HG03039 (cell line): ENCODE measurements around the gene SOS1.
"Not testable (repeated sequence)": the region's sequence is repeated elsewhere in the genome, so short reads cannot be mapped to it uniquely, and the experiment has no call there.

Experiments
- ATAC-seq: cut with Tn5 transposase; IDR thresholded peaks from one replicate; pipeline ENCODE4 v1.9.1; 2021; ENCODE audit warnings: mild to moderate bottlenecking, moderate library complexity; ENCODE audit not compliant: unreplicated experiment

SOS1 gene

GRCh38 chr2:39139511-39140237 is 18.8 kb upstream of the SOS1 start:
- no peak for ATAC-seq

GRCh38 chr2:39138837-39139211 is 18.0 kb upstream of the SOS1 start:
- no peak for ATAC-seq

- not testable (repeated sequence) for ATAC-seq
Observed at GRCh38 chr2:39138187-39138836, 17.5 kb upstream of the SOS1 start.

- no peak for ATAC-seq
Observed at GRCh38 chr2:39136799-39137198, 15.9 kb upstream of the SOS1 start.

- ATAC-seq, result no peak
Observed at GRCh38 chr2:39135690-39136259, 14.9 kb upstream of the SOS1 start.

- ATAC-seq, result no peak
Observed at GRCh38 chr2:39133215-39133851, 12.5 kb upstream of the SOS1 start.

- ATAC-seq, result peak; percentile 40
Observed at GRCh38 chr2:39128919-39129391, 8.1 kb upstream of the SOS1 start.

- ATAC-seq, result peak; percentile 38
Observed at GRCh38 chr2:39127973-39128372, 7.1 kb upstream of the SOS1 start.

GRCh38 chr2:39124746-39125057 is 3.9 kb upstream of the SOS1 start:
- ATAC-seq, result no peak

GRCh38 chr2:39124000-39124745 is 3.3 kb upstream of the SOS1 start:
- peak; percentile 50 for ATAC-seq

- no peak for ATAC-seq
Observed at GRCh38 chr2:39123436-39123999, 2.7 kb upstream of the SOS1 start.

- no peak for ATAC-seq
Observed at GRCh38 chr2:39121523-39122063, 742 bp upstream of the SOS1 start.

GRCh38 chr2:39120521-39120770 is 405 bp downstream of the SOS1 start:
- peak; percentile 18 for ATAC-seq

GRCh38 chr2:39119732-39120520 is 925 bp downstream of the SOS1 start:
- peak; percentile 39 for ATAC-seq

GRCh38 chr2:39118786-39119499 is 1.9 kb downstream of the SOS1 start:
- ATAC-seq, result no peak

- ATAC-seq, result no peak
Observed at GRCh38 chr2:39115556-39115955, 5.3 kb downstream of the SOS1 start.

- ATAC-seq, result no peak
Observed at GRCh38 chr2:39114771-39115170, 6.1 kb downstream of the SOS1 start.

- no peak for ATAC-seq
Observed at GRCh38 chr2:39109537-39109936, 11.3 kb downstream of the SOS1 start.

GRCh38 chr2:39108377-39108776 is 12.5 kb downstream of the SOS1 start:
- ATAC-seq, result no peak
